Right forelimb (tissue), 1 donor: ENCODE data around the gene LIX1.
"Not testable (repeated sequence)": the region's sequence is repeated elsewhere in the genome, so short reads cannot be mapped to it uniquely, and the experiment has no call there.

Experiments
- DNase-seq: peaks from one replicate; pipeline ENCODE4 v3.0.0-alpha.2; 2018

The LIX1 gene

DNA sequence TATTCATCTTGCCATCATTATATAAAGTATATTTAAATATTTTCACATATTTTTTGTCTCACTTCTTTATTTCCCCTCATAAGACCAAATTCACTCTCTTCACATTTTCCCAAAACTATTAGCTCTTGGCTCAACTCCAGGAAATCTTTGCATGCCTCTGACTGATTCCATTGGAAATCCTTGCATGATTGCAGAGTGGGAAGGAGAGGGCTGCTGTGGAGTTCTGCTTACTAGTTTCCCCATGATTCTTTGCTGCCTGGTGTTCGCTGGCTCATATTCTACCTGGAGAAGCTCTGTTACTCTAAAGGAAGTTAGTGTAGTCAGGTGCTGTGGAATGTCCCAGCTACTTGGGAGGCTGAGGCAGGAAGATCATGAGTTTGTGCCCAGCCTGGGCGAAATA is 41.9 kb downstream of the LIX1 start:
- DNase-seq = no peak

DNA sequence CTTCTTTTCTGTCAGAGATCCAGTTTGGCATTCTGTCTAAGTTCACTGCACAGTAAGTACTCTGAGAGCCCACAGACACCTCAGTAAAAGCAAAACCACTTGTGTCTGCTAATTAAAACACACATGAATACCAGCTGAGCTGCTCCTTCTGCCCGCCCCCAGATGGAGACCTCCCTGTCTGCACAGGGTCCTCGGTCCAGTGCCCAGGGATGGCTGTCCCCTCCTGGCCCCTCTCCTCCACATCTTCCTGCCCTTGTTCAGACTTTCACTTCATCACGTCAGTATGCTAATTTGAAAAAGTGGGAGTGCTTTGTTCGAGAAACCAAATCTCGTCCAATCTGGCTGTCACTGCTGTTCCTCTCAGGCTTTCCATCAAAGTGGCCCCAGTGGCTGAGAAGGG is 43.5 kb downstream of the LIX1 start:
- no peak for DNase-seq

DNA sequence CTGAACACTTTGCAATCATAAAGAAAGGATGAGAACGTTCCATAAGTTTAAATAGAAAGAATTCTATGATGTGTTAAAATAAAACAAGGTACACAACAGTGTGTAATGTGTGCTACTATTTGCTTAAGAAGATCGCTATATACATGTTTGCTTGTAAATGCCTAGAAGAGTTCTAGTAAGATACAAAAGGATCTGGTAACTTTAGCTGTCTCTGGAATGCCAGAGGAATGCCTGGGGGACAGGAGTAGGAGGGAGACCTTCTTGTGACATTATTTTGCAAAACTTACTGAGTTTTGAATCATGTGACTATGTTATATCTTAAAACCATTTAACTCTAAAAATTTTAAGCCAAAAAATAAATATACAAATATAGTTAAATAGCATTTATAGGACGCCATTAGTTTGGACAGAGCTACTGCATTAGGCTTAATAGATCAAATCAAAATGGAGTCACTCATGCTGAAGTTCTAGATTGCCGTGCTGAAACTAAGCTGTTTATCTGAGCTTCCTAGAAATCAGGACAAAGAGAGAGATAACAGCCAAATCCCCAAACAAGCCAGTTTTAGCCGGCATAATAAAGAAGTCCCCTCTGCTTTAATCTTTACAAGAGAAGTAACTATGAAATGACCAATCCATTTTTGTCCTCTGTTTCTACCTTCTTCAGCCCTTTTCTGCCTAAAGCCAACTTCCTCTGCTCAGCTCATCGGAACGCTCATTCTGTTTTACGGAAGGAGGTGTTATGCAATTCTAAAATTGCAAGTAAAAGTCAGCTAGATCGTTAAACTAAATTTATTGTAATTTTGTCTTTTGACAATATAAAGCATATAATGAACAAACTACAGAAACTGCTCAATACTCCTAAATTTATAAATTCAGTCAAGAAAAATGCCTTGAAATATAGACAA is 44.8 kb downstream of the LIX1 start:
- DNase-seq = no peak

DNA sequence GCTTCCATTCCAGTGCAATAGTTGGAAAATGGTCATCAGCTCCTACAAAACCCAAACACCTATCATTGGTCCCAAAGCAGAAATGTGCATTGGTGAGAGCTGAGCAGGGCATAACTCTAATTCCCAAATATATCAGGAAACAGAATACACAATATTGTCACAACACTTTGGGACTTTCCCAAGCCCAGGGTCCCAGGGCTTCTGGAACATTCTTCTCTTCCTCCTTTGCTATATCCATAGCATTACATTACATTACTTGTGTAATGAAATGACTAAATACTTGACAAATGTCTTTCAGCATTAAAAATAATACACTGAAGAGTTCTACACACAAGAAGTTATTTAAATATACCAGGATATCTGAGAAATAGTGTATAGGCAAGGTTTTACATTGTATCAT is 45.6 kb downstream of the LIX1 start:
- DNase-seq = no peak

DNA sequence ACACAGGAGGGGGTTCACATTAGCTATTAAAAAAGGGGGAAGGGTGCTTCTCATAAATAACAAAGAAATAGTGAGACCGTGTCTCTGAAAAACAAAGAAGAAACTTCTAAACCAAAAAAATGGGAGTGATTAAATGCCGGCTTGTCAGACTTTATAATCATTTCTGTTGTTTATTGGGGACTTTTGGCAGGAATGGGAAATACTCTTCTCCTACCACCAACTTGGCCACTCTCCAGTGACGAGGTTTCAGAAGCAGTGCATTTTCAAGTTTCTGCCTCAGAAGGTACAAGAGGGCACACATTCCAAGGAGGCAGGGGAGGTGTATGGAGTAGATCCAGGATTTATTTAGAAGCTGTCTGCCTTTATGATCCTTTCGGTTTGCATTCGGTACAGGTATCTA is 46.2 kb downstream of the LIX1 start:
- DNase-seq = no peak

DNA sequence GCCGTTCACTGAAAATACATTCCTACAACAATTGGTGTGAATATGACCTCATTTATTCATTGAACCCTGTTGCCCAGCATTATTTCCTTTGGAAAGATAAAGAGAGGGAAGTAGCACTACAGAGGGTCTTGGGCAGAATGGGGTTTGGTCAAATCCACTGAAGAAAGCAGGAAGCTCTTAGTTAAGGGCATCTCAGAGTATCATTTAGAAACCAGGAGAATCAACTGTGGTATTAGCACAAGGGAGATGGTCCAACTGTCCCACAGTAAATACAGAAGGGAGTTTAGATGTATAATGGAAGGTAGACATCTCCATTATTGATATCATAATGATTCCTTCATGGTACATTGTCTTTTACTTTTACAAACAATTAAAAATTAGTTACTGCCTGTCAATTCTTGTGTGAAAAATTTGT is 47.1 kb downstream of the LIX1 start:
- no peak for DNase-seq

DNA sequence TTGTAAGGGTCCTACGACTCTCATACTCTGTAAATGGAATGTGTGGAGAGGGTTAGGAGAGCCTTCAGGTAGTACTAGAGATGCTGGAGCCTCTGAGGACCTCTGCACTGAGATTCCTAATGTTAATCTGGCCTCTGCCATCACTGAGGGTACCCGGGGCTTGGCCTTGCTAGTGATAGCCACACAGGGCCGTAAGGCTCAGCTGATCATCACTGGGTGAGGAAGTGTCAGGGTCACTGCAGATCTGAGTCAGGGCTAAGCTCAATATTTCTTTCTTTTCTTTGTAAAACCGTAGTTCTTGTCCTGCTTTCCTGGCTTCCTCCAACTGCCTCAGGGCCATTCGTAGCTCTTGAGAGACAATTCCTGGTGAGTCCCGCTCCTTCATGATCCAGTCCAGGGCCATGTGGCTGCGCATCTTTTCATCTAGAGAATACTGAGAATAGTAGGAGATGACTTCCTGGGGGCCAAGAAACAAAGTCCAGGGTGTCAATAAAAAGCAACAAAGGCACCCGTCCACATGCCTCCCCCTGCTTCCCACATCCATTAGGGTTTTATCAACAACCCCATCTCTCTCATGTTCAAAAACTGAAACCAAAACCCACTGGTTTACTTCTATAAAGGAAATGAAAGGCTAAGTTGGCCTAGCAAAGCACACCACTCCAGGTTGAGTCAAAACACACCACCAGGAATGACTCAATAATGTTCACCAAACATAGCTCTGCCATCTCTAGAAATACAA is 47.7 kb downstream of the LIX1 start:
- no peak for DNase-seq

DNA sequence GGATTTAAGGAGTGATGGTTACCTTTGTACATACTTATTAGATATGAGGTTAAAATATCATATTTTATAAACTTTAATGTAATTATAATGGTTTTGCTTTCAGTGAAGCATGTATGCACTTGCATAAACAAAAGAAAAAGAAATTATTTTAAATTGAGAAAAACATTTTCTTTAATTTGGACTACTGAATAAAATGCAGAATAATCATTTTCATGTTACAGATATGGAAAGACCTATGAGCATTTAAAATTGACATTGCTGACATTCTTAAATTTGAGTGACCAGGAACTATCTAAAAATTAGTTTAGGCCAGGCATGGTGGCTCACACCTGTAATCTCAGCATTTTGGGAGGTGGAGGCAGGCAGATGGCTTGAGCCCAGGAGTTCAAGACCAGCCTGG is 49.2 kb downstream of the LIX1 start:
- no peak for DNase-seq

DNA sequence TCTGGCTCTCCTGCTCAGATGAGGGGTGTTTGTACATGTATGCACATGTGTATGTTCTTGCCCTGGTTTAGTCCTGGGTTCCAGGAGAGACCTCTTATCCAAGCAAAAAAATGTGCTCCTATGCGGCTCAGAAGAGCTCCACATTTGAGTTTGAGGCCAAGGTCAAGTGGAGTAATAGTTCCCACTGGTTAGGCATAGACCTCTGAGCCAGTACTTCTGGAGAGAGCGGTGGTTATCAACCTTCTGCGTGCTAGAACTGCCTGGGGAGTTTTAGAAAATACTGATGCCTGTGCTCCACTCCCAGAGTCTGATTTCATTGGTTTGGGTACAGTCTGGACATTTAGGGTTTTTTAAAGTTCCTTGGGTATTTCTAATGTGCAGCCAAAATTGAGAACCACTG is 51.5 kb downstream of the LIX1 start:
- no peak for DNase-seq

DNA sequence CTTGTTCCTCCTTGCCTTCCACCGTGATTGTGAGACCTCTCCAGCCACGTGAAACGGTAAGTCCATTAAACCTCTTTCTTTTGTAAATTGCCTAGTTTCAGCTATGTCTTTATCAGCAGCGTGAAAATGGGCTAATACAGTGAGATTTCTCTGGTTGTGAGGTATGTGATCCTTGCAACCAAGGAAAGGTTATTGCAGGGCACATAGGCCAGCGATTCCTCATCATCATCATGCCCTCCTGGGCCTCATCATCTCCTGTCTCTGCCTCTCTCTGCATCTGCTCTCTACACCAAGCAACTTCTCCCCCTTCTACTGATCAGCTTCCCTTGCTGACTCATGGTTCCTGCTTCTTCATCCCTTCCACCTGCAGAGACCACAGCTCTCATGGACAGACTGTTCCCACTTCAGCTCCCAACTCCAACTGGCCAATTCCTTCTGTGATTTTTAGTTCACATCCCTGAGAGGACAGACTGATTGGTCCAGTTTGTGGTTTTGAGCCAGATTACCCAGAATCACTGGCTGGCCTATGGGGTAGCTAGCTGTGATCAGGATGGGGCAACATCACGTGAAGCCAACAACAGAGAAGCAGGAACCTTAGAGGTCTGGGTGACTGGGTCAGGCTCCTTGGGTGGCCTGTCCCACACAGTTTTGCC is 53.1 kb downstream of the LIX1 start:
- DNase-seq = no peak

DNA sequence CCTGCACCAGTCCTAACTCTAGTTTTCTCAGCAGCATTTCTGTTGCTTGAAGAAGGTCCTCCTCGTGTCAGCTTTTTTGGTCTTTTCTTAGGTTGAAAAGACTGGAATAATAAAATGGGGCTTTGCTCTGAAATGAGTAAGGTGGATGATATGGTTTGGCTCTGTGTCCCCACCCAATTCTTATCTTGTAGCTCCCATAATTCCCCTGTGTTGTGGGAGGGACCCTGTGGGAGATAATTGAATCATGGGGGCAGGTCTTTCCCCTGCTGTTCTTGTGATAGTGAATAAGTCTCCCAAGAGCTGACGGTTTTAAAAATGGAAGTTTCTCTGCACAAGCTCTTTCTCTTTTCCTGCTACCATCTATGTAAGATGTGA is 53.6 kb downstream of the LIX1 start:
- no peak for DNase-seq

DNA sequence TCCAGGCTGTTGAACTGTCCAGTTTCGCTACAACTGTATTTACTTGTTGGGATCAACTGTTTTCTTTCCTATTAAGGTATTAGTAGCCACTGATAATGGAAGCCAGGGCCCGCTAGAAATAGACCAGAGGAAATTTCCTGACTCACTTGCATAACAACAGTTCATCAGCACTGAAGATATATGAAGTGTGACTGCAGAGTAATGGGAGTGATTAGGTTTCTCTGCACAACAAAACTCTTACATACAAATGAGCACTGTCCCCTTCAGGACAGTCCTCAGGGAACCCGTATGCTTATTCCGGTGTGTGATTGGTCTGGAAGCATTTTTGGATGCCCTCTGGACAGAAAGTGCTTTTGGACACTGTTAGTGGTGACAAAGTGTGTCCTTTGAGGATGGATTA is 55.3 kb downstream of the LIX1 start:
- DNase-seq = no peak

DNA sequence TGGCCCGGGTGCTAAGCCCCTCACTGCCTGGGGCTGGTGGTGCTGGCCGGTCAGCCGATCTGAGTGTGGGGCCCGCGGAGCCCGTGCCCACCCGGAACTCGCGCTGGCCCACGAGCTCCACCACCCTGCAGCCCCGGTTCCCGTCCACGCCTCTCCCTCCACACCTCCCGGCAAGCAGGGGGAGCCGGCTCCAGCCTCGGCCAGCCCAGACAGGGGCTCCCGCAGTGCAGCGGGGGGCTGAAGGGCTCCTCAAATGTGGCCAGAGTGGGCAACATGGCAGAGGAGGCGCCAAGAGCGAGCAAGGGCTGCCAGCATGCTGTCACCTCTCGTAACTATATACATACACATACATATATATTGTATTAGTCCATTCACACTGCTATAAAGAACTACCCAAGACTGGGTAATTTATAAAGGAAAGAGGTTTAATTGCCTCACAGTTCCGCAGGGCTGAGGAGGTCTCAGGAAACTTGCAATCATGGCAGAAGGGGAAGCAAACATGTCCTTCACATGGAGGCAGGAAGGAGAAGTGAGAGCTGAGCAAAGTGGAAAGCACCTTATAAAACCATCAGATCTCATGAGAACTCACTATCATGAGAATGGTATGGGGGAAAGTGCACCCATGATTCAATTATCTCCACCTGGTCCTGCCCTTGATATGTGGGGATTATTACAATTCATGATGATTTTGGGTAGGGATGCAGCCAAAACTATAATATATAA is 56.8 kb downstream of the LIX1 start:
- DNase-seq = no peak

DNA sequence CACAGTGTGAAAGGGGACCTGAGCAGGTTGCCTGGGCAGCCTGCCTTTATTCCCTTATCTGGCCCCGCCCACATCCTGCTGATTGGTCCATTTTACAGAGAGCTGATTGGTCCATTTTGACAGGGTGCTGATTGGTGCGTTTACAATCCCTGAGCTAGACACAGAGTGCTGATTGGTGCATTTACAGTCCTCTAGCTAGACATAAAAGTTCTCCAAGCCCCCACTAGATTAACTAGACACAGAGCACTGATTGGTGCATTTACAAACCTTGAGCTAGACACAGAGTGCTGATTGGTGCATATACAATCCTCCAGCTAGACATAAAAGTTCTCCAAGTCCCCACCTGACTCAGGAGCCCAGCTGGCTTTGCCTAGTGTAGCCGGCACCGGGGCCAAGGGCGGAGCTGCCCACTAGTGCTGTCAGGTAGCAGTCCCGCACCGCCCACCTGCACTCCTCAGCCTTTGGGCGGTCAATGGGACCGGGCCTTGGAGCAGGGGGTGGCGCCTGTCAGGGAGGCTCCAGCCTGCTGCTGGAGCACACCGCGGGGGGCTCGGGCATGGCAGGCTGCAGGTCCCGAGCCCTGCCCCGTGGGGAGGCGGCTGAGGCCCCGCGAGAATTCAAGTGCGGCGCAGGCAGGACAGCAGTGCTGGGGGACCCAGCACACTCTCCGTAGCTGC is 57.5 kb downstream of the LIX1 start:
- DNase-seq = not testable (repeated sequence)

DNA sequence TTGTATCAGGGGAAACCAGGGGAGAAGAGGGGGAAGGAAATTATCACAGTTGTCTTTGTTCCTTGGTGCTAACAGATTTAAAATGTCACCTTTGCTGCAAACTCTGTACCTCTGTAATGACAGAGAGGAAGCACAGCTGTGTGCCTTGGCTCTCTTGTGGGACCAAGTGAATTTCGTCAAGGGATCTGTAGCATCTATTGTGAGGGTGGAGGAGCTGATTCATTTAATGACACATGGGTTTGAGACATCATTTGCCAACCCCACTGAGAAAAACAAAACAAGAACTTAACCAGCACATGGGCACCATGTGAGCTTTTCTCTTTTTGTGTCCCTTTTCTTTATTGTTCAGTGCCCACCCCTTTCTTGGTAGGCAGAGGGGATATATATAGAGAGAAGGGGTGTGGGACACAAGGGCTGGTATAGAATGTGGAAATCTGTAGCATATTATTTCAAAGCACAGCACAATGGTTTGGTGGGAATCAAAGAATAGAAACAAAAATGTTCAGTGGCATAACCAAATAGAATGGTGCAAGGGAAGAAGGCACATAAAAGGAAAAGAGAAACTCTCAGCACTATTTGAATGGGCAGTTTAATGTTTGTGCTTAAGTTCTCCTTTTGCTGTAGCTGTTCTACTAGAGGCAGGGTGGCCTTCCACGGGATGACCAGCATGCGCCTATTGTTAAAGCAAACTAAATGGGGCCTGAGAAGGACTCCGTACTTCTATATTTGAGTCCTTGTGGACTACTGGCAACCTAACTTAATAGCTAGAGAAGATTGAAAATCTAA is 63.3 kb downstream of the LIX1 start:
- no peak for DNase-seq

DNA sequence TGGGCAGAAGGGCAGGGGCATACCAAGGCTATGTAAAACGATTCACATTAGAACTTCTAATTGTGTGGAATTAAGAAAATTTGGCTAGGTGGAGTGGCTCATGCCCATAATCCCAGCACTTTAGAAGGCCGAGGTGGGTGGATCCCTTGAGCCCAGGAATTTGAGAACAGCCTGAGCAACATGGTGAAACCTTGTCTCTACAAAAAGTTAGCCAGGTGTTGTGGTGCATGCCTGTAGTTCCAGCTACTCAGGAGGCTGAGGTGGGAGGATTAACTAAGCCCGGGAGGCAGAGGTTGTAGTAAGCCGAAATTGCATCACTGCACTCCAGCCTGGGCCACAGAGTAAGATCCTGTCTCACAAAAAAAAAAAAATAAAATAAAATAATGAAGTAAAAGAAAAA is 65.2 kb downstream of the LIX1 start:
- DNase-seq = no peak

DNA sequence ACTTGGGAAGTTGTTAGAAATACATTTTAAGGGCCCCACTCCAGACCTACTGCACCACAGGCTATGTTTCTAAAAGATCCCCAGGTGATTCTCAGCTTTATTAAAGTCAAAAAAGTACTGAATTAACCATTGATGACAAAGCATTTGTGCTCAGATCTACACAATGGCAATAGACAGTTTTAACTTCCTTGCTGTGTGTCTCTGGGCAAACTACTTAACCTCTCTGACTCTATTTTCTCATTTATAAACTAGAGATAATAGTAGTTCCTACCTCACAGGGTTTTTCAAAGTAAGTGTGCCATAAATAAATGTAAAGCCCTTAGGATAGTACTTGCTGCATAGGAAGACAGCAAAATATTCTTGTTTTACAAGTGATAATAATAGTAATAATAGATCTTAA is 66.3 kb downstream of the LIX1 start:
- DNase-seq = no peak

DNA sequence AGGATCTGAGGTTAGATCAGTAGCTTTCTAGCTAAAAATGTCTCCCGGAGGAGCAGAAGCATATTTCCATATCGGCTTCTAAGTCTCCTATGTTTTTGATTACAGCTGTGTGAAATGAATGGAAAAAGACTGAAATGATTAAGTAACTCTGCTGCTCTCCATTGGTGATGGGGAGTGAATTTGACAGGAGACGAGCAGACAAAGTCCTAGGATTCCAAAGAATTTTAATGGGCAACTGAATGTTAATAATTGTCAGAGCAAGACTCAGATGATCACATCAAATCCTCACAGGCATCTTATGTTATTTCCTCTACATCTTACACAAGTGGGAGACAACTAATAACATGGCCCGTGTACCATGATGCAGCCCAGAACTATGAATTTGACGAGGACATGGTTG is 66.8 kb downstream of the LIX1 start:
- no peak for DNase-seq

DNA sequence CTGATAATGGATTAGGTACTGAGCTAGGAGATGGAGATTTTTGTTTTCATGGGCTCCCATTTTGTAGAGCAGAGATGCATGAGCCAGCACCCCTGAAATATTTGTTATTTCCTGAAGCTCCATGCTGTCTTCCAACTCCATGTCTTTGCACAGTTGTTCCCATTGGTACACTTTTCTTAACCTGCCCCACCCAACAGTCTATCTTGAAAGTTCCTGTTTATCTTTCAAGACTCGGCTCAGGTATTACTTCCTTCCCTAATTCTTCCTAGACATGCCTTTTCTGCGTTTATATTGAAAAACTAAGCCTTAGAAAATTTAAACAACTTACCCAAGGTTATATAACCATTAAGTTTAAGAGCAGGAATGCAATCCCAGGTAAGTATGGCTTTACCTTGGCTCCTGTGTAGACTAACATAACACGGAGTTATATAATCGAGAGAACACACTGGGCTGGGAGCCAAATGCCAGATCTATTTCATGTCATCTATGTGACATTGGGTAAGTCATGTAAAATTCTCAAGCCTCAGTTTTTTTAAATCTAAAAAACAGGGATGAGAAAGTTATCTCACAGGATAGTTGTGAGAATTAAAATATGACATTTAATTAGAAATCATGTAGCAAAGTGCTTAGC is 67.4 kb downstream of the LIX1 start:
- no peak for DNase-seq

DNA sequence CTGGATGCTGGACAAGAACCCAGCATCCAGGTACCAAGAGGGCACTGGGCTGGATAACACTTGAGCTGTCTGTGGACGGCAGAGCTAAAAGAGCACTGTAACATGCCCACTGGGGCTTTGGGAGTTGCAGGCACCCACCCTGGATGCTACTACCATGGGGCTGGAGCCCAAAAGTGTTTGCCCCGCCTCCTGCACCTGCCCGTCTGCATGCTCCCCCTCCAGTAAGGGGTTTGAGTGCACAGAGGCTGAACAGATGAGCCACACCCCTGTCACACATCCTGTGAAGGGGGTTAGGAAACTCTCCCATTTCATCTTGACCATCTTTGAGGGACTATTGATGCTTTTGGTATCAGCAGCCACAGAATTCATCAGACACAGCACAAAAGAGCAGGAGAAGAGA is 69.0 kb downstream of the LIX1 start:
- no peak for DNase-seq

DNA sequence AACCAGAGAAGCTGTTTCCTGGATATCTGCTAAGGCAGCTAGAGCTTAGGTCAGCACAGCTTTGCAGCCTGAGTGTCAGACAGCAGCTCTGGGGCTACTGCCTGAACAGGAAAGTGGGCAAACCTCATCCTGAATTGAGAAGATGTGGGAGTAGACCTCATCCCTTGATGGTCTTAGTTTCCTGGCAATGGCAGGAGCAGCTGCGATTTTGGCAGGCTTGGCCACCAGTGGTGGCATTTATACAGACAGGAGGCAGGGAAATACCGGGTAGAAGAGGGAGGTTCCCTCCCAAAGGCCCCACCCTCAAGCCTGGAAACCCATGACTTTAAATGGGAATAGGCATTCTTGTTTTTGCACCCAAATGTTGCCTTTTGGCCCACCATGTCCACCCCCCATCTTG is 69.7 kb downstream of the LIX1 start:
- no peak for DNase-seq
